HG02798 (cell line): ENCODE results near the gene CIC.

Experiments
- ATAC-seq: cut with Tn5 transposase; IDR thresholded peaks from one replicate; pipeline ENCODE4 v1.9.1; 2021; ENCODE audit warnings: mild to moderate bottlenecking; ENCODE audit not compliant: unreplicated experiment, poor library complexity

CIC gene

GRCh38 chr19:42268704-42269477 lies at the start of gene CIC:
CIC (plus strand) TSS chr19:42269252; CDS start chr19:42271784, 2,532 bp downstream.
- peak; percentile 76 for ATAC-seq

GRCh38 chr19:42219812-42220750 lies 49.0 kb upstream of the CIC start, which contains the start of gene ZNF526:
ZNF526 (plus strand) TSS chr19:42220312; CDS start chr19:42224404, 4,092 bp downstream.
- peak; percentile 80 for ATAC-seq

GRCh38 chr19:42220751-42221097 lies 48.3 kb upstream of the CIC start:
- no peak for ATAC-seq

GRCh38 chr19:42224940-42225717 lies 43.9 kb upstream of the CIC start:
- ATAC-seq: no peak

- no peak for ATAC-seq
Observed at GRCh38 chr19:42225718-42226292, 43.2 kb upstream of the CIC start.

GRCh38 chr19:42226886-42227285 lies 42.2 kb upstream of the CIC start:
- no peak for ATAC-seq

- no peak for ATAC-seq
Observed at GRCh38 chr19:42228641-42229040, 40.4 kb upstream of the CIC start.

- no peak for ATAC-seq
Observed at GRCh38 chr19:42229301-42229854, 39.7 kb upstream of the CIC start.

- ATAC-seq: no peak
Observed at GRCh38 chr19:42229855-42230351, 39.1 kb upstream of the CIC start.

- no peak for ATAC-seq
Observed at GRCh38 chr19:42230571-42230970, 38.5 kb upstream of the CIC start.

GRCh38 chr19:42232435-42232834 lies 36.6 kb upstream of the CIC start:
- ATAC-seq: no peak

GRCh38 chr19:42233106-42233505 lies 35.9 kb upstream of the CIC start:
- no peak for ATAC-seq

GRCh38 chr19:42233678-42234292 lies 35.3 kb upstream of the CIC start:
- no peak for ATAC-seq

GRCh38 chr19:42234364-42234763 lies 34.7 kb upstream of the CIC start:
- no peak for ATAC-seq

- ATAC-seq: no peak
Observed at GRCh38 chr19:42235181-42235580, 33.9 kb upstream of the CIC start.

- ATAC-seq: no peak
Observed at GRCh38 chr19:42239544-42240220, 29.4 kb upstream of the CIC start.

GRCh38 chr19:42241279-42241678 lies 27.8 kb upstream of the CIC start:
- no peak for ATAC-seq

- ATAC-seq: no peak
Observed at GRCh38 chr19:42242069-42242511, 27.0 kb upstream of the CIC start.
